ENCODE results near the gene NRDE2. TPM values are rescaled to one million over a fixed set of nuclear protein-coding genes. Genes with fewer than 3 reads are reported as not detected.

Gene NRDE2
- total RNA-seq, 1 experiment from 2014 or later = 16.5 TPM

DNA sequence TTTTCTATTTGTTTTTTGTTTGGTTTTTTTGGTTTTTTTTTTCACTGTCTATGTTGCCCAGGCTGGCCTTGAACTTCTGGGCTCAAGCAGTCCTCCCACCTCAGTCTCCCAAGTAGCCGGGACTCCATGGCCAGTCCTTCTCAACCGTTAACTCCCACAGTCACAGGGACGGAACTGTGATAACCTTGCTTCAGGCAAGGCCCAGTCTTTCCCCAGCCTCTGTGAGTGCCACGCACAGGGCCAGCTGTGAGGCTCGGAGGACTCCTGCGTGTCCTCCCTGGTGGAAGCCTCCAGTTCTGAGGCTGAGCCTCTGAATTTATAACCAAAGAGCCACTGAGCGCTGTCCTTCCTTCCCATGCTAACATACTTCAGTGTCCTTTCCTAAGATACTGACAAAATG, 51.6 kb downstream of the NRDE2 start:
- ATAC-seq = no peak
- Histone ChIP-seq H3K9me3 (ENCODE audit: control insufficient read depth, insufficient read depth, low read depth, low read length) (no peaks in the 10 kb centered on the region), H3K4me1 (ENCODE audit: control insufficient read depth, insufficient read depth, low read length) (no peaks in the 10 kb centered on the region), H3K27ac (ENCODE audit: low read length) (no peak overlapping the region), H3K36me3 (ENCODE audit: control insufficient read depth, insufficient read depth, low read length) (no peaks in the 10 kb centered on the region), H3K4me3 (ENCODE audit: low read depth in 2 of 2, low read length in 2 of 2) (no peak overlapping the region), H3K27me3 (ENCODE audit: control insufficient read depth, insufficient read depth, low read length) (no peaks in the 10 kb centered on the region)
- intact Hi-C loops (cut with micrococcal nuclease; ENCODE audit: unreplicated experiment) (no loop called here), in situ Hi-C loops (cut with HindIII; ENCODE audit: low pct_unique_long_range_greater_than_20kb, low sequenced_read_pairs) (no loop called here)
- DNase-seq (ENCODE audit: low read depth, low spot score) = no peak
- BruUV-seq (replicated peaks) = no TSS peak
- TF ChIP-seq POLR2AphosphoS5 (IDR thresholded peaks at IDR 0.05; ENCODE audit: low read depth, low read length) = no peak
- no peak for TF ChIP-seq TCF7L2 (IDR thresholded peaks at IDR 0.05; ENCODE audit: low read depth, low read length)
- TF ChIP-seq, protein P1, sequence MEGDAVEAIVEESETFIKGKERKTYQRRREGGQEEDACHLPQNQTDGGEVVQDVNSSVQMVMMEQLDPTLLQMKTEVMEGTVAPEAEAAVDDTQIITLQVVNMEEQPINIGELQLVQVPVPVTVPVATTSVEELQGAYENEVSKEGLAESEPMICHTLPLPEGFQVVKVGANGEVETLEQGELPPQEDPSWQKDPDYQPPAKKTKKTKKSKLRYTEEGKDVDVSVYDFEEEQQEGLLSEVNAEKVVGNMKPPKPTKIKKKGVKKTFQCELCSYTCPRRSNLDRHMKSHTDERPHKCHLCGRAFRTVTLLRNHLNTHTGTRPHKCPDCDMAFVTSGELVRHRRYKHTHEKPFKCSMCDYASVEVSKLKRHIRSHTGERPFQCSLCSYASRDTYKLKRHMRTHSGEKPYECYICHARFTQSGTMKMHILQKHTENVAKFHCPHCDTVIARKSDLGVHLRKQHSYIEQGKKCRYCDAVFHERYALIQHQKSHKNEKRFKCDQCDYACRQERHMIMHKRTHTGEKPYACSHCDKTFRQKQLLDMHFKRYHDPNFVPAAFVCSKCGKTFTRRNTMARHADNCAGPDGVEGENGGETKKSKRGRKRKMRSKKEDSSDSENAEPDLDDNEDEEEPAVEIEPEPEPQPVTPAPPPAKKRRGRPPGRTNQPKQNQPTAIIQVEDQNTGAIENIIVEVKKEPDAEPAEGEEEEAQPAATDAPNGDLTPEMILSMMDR (IDR thresholded peaks at IDR 0.05) = no peak
- TF ChIP-seq SIN3A (IDR thresholded peaks at IDR 0.05; ENCODE audit: borderline replicate concordance, insufficient read depth, low read depth, low read length) = no peak
- TF ChIP-seq, protein P2, sequence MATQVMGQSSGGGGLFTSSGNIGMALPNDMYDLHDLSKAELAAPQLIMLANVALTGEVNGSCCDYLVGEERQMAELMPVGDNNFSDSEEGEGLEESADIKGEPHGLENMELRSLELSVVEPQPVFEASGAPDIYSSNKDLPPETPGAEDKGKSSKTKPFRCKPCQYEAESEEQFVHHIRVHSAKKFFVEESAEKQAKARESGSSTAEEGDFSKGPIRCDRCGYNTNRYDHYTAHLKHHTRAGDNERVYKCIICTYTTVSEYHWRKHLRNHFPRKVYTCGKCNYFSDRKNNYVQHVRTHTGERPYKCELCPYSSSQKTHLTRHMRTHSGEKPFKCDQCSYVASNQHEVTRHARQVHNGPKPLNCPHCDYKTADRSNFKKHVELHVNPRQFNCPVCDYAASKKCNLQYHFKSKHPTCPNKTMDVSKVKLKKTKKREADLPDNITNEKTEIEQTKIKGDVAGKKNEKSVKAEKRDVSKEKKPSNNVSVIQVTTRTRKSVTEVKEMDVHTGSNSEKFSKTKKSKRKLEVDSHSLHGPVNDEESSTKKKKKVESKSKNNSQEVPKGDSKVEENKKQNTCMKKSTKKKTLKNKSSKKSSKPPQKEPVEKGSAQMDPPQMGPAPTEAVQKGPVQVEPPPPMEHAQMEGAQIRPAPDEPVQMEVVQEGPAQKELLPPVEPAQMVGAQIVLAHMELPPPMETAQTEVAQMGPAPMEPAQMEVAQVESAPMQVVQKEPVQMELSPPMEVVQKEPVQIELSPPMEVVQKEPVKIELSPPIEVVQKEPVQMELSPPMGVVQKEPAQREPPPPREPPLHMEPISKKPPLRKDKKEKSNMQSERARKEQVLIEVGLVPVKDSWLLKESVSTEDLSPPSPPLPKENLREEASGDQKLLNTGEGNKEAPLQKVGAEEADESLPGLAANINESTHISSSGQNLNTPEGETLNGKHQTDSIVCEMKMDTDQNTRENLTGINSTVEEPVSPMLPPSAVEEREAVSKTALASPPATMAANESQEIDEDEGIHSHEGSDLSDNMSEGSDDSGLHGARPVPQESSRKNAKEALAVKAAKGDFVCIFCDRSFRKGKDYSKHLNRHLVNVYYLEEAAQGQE (IDR thresholded peaks at IDR 0.05; ENCODE audit: insufficient read depth in 1 of 2, low read depth in 2 of 2, low read length in 1 of 2) = no peak
- ChIA-PET POLR2A (no interaction called here), CTCF (no interaction called here)

DNA sequence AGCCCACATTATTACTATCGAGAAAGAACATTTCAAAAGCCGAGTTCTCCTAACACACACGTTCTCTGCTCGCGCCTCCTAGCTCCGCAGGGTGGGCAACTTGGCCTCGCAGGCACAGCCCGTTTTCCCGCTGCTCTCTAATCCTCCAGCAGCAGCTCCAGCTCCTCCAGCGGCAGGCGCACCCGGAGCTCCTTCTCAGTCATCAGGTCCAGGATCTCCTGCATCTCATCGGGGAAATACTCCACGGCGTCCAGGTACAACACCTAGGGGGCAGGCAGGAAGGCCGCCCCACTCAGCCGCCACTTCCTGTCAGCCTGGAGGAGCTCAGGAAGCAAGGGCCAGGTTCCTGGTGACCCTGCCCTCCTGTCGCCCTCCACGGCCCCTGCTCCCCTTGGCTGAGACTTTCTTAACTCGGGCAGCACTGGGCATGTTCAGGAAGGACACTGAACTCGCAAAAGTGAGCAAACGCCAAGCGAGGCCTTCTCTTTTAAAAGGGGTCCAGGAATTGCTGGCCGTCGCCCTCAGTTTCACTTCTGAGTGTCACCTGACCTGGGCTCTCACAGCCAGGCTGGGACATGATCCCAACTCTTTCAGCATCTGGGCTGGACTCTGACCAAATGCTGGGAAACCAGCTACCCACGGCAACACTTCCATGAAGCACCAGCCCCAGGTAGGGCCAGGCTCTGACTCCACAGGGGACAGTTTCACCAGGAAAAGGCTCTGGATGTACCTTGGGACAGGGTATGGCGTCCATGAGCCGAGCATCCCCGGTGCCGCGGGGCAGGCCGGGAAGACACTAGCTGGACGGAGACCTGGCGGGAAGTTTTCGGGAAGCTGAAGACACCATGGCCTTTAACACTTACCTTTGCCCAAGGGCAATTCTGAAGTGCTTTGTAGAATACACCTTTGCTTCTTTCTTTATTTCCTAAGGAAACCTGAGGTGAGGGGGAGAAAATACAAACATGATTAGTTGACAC, 53.3 kb downstream of the NRDE2 start:
- ChIA-PET POLR2A (no interaction called here), CTCF (no interaction called here)
- H3K4me1 ChIP-seq (ENCODE audit: control insufficient read depth, insufficient read depth, low read length) = no peaks in the 10 kb centered on the region
- no peaks in the 10 kb centered on the region for H3K27me3 ChIP-seq (ENCODE audit: control insufficient read depth, insufficient read depth, low read length)
- H3K4me3 ChIP-seq (ENCODE audit: low read depth in 2 of 2, low read length in 2 of 2) = no peak overlapping the region
- no peak for DNase-seq (ENCODE audit: low read depth, low spot score)
- intact Hi-C loops (cut with micrococcal nuclease; ENCODE audit: unreplicated experiment) = no loop called here
- in situ Hi-C loops (cut with HindIII; ENCODE audit: low pct_unique_long_range_greater_than_20kb, low sequenced_read_pairs) = no loop called here
- H3K9me3 ChIP-seq (ENCODE audit: control insufficient read depth, insufficient read depth, low read depth, low read length) = no peaks in the 10 kb centered on the region
- H3K27ac ChIP-seq (ENCODE audit: low read length) = no peak overlapping the region
- TF ChIP-seq, protein P1 (IDR thresholded peaks at IDR 0.05) = no peak
- TF ChIP-seq, protein P2 (IDR thresholded peaks at IDR 0.05; ENCODE audit: insufficient read depth in 1 of 2, low read depth in 2 of 2, low read length in 1 of 2) = no peak
- TF ChIP-seq POLR2AphosphoS5 (IDR thresholded peaks at IDR 0.05; ENCODE audit: low read depth, low read length) (no peak), SIN3A (IDR thresholded peaks at IDR 0.05; ENCODE audit: borderline replicate concordance, insufficient read depth, low read depth, low read length) (no peak)
- BruUV-seq (replicated peaks) = no TSS peak
- no peak for ATAC-seq
- H3K36me3 ChIP-seq (ENCODE audit: control insufficient read depth, insufficient read depth, low read length) = no peaks in the 10 kb centered on the region
